ENCODE measurements around the gene ZFP69.

The ZFP69 gene

DNA sequence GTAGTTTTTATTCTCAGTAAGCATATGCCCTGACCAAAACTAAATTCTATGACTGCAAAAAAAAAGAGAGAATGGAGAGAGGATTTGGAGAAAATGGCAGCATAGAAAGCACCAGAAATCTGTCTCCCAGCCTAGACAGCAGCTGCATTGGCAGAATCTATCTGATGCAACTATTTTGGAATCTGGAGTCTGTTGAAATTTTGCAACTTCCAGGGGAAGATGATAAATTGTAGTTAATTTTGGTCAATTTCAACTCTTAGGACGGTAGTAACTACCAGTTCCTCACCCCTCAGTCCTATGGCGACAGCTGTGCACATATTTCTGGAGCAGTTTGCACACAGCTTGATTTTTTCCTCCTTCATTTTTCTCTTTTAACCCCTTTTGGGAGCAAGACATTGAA, 42.4 kb downstream of the ZFP69 start:
- no peak overlapping the region for H3K4me3 ChIP-seq (ENCODE audit: low read depth in 1 of 2, low read length in 2 of 2)
- H3K4me1 ChIP-seq (ENCODE audit: control insufficient read depth in 1 of 2, insufficient read depth in 2 of 2, low read length in 2 of 2): no peaks in the 10 kb centered on the region
- peaks cover 0 to 23% of the 10 kb centered on the region in 2 donors for H3K9me3 ChIP-seq (ENCODE audit: control insufficient read depth in 1 of 2, low read length in 2 of 2)
- H3K27ac ChIP-seq (ENCODE audit: low read length): no peak overlapping the region
- no peaks in the 10 kb centered on the region for H3K27me3 ChIP-seq (ENCODE audit: low read depth, low read length)
- peaks cover 7 to 14% of the 10 kb centered on the region in 2 donors for H3K36me3 ChIP-seq (ENCODE audit: control insufficient read depth in 1 of 2, insufficient read depth in 2 of 2, low read length in 2 of 2)

DNA sequence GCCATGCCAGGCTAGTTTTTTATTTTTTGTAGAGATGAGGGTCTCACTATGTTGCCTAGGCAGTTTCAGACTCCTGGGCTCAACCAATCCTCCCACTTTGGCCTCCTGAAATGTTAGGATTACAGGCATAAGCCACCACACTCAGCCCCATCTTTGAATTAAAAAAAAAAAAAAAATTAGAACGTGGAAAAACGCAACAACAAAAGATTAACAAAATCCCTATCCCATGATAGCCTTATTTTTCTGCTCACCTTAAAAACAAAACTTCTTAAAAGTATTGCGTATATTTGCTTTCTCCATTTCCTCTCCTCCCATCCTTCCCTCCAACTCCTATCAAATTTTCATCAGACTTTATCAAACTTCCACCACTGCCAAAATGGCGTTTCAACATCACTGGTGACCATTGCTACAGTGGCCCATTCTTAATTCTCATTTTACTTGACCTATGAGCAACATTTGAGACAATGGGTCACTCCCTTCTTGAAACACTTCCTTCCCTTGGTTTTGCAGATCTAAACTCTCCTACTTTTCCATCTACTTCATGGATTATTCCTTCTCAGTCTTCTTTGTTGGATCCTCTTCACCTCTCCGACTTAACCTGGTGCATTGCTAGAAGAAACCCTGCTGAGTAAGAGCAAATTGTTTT, 53.8 kb downstream of the ZFP69 start:
- Histone ChIP-seq H3K4me1 (ENCODE audit: control insufficient read depth in 1 of 2, insufficient read depth in 2 of 2, low read length in 2 of 2) (peaks cover 8 to 12% of the 10 kb centered on the region in 2 donors), H3K27ac (ENCODE audit: low read length) (peak overlapping the region; percentile 91), H3K4me3 (ENCODE audit: low read depth in 1 of 2, low read length in 2 of 2) (peak overlapping the region; percentile 89 to 97), H3K27me3 (ENCODE audit: low read depth, low read length) (no peaks in the 10 kb centered on the region), H3K9me3 (ENCODE audit: control insufficient read depth in 1 of 2, low read length in 2 of 2) (no peaks in the 10 kb centered on the region), H3K36me3 (ENCODE audit: control insufficient read depth in 1 of 2, insufficient read depth in 2 of 2, low read length in 2 of 2) (peaks cover 0 to 4% of the 10 kb centered on the region in 2 donors)

DNA sequence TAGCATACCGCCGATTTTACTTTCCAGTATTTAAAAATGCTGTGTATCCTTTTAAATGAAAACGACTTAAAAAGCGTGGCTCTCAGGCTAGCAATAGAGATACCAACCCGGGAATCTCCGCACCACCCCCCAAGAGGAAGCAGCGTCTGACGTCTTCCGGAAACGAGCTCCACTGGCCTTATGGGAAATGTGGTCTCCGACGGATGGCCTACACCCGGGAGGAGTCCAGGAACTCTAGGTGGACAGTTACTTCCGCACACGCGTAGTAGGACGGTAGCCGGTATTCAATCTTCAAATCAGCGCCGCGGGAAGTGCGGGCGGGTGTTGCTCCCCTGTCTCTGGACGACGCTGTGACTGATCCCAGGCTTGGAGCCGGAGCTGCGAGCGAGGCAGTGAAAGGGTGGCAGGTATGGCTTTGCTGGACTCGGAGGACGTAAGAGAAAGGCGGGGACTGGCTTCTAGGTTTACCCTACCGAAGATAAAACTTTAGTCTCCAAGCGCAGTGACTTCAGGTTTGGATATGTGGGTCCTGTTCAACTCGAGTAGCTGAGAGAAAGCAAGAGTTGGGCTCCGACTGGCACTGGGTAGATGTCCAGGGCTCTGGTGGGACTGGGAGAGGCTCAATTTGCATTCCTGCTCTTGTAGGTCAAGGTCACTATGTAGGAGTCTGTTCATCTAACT, 54.4 kb downstream of the ZFP69 start, which contains the start of gene ZNF684:
TSS of gene ZNF684 (plus strand) at position 257 of the 681 bp plus-strand sequence. CDS start 1,530 bp downstream, outside the sequence.
- H3K36me3 ChIP-seq (ENCODE audit: control insufficient read depth in 1 of 2, insufficient read depth in 2 of 2, low read length in 2 of 2): peaks cover 0 to 4% of the 10 kb centered on the region in 2 donors
- no peaks in the 10 kb centered on the region for H3K9me3 ChIP-seq (ENCODE audit: control insufficient read depth in 1 of 2, low read length in 2 of 2)
- peak within 1 kb of the TSS; percentile 91 for H3K27ac ChIP-seq (ENCODE audit: low read length)

DNA sequence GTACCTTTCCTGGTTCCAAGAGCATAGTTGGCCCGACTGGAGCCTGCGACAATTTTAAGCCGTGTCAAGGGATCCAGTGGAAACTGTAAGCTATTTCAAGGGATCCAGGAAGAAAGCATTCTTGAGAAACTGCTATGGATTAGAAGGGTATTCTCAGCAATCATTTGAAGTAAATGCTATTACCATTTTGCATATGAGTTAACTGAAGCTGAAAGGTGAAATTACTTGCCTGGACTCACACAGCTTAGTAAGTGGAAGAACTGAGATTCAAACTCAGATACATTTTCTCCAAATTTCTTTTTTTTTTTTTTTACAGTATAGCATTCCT, 54.9 kb downstream of the ZFP69 start:
- peak overlapping the region; percentile 89 to 97 for H3K4me3 ChIP-seq (ENCODE audit: low read depth in 1 of 2, low read length in 2 of 2)
- H3K27me3 ChIP-seq (ENCODE audit: low read depth, low read length): no peaks in the 10 kb centered on the region
- no peaks in the 10 kb centered on the region for H3K9me3 ChIP-seq (ENCODE audit: control insufficient read depth in 1 of 2, low read length in 2 of 2)
- H3K4me1 ChIP-seq (ENCODE audit: control insufficient read depth in 1 of 2, insufficient read depth in 2 of 2, low read length in 2 of 2): peaks cover 8 to 12% of the 10 kb centered on the region in 2 donors
- peaks cover 0 to 4% of the 10 kb centered on the region in 2 donors for H3K36me3 ChIP-seq (ENCODE audit: control insufficient read depth in 1 of 2, insufficient read depth in 2 of 2, low read length in 2 of 2)
- H3K27ac ChIP-seq (ENCODE audit: low read length): peak overlapping the region; percentile 91

More for the DNA sequence above, 54.4 kb downstream of the ZFP69 start, which contains the start of gene ZNF684:
- H3K27me3 ChIP-seq (ENCODE audit: low read depth, low read length): no peaks in the 10 kb centered on the region
- H3K4me1 ChIP-seq (ENCODE audit: control insufficient read depth in 1 of 2, insufficient read depth in 2 of 2, low read length in 2 of 2): peaks cover 8 to 12% of the 10 kb centered on the region in 2 donors
- peak within 1 kb of the TSS; percentile 89 to 97 for H3K4me3 ChIP-seq (ENCODE audit: low read depth in 1 of 2, low read length in 2 of 2)

DNA sequence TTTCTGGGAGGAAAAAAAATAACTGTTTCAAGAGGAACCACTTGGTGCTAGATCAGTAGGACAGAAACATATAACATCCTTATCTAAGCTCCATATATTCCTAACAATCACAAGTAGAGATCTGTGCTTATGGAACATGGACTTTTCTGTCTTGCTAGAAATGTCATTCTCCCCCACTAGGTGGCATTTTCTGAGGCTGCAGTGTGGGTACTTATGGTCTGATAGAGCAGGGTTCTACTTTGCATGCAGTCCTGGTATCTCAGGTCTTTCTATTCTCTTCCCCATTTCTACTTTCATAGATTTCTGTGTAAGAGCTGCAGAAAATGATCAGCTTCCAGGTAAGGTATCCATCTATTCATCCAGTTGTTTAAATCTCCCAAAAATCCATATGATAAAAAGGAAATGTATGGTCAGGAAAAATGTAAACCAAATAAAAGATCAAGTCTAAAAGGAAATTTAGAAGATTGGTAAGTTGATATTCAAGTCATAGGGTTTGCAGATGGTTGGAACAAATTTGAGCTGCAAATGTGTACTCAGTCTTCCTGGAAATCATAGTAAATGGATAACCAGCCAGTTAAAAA, 55.8 kb downstream of the ZFP69 start:
- Histone ChIP-seq H3K4me3 (ENCODE audit: low read depth in 1 of 2, low read length in 2 of 2) (peak overlapping the region in 1 of 2 donors; percentile 97), H3K4me1 (ENCODE audit: control insufficient read depth in 1 of 2, insufficient read depth in 2 of 2, low read length in 2 of 2) (peaks cover 8 to 12% of the 10 kb centered on the region in 2 donors), H3K27me3 (ENCODE audit: low read depth, low read length) (no peaks in the 10 kb centered on the region), H3K9me3 (ENCODE audit: control insufficient read depth in 1 of 2, low read length in 2 of 2) (no peaks in the 10 kb centered on the region), H3K27ac (ENCODE audit: low read length) (no peak overlapping the region), H3K36me3 (ENCODE audit: control insufficient read depth in 1 of 2, insufficient read depth in 2 of 2, low read length in 2 of 2) (peaks cover 0 to 4% of the 10 kb centered on the region in 2 donors)

DNA sequence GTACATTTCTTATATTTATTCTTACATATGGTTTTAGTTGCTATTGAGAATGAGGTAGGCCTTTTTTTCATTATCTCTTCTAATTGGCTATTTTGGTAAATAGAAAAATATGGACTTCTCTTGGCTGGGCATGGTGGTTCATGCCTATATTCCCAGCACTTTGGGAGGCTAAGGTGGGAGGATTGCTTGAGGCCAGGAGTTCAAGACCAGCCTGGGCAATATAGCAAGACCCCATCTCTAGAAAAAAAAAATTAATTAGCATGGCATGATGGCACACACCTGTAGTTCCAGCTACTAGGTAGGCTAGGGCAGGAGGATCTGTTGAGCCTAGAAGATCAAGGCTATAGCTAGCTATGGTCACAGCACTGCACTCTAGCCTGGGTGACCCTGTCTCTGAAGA, 57.5 kb downstream of the ZFP69 start:
- no peaks in the 10 kb centered on the region for H3K9me3 ChIP-seq (ENCODE audit: control insufficient read depth in 1 of 2, low read length in 2 of 2)
- H3K4me1 ChIP-seq (ENCODE audit: control insufficient read depth in 1 of 2, insufficient read depth in 2 of 2, low read length in 2 of 2): peaks cover 8 to 12% of the 10 kb centered on the region in 2 donors
- peaks cover 0 to 4% of the 10 kb centered on the region in 2 donors for H3K36me3 ChIP-seq (ENCODE audit: control insufficient read depth in 1 of 2, insufficient read depth in 2 of 2, low read length in 2 of 2)
- H3K4me3 ChIP-seq (ENCODE audit: low read depth in 1 of 2, low read length in 2 of 2): no peak overlapping the region
- no peak overlapping the region for H3K27ac ChIP-seq (ENCODE audit: low read length)
- H3K27me3 ChIP-seq (ENCODE audit: low read depth, low read length): no peaks in the 10 kb centered on the region

DNA sequence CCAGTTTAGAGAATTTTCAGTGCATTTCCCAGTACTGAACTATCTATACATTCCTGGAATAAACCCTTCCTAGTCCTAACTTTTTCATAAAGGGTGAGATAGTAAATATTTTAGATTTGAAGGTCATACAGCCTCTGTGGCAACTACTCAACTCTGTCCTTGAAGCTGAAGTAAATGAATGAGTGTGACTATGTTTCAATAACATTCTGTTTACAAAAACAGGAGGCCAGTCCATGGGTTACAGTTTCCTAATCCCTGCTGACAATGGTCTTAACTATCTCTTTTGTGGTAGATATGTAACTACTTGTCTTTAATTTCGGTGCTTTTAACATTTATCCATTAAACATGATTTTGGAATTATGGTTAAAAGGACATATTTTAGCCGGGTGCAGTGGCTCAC, 58.6 kb downstream of the ZFP69 start:
- Histone ChIP-seq H3K36me3 (ENCODE audit: control insufficient read depth in 1 of 2, insufficient read depth in 2 of 2, low read length in 2 of 2) (peaks cover 0 to 7% of the 10 kb centered on the region in 2 donors), H3K9me3 (ENCODE audit: control insufficient read depth in 1 of 2, low read length in 2 of 2) (no peaks in the 10 kb centered on the region), H3K27ac (ENCODE audit: low read length) (no peak overlapping the region), H3K27me3 (ENCODE audit: low read depth, low read length) (no peaks in the 10 kb centered on the region), H3K4me1 (ENCODE audit: control insufficient read depth in 1 of 2, insufficient read depth in 2 of 2, low read length in 2 of 2) (peaks cover 8 to 9% of the 10 kb centered on the region in 2 donors), H3K4me3 (ENCODE audit: low read depth in 1 of 2, low read length in 2 of 2) (no peak overlapping the region)

DNA sequence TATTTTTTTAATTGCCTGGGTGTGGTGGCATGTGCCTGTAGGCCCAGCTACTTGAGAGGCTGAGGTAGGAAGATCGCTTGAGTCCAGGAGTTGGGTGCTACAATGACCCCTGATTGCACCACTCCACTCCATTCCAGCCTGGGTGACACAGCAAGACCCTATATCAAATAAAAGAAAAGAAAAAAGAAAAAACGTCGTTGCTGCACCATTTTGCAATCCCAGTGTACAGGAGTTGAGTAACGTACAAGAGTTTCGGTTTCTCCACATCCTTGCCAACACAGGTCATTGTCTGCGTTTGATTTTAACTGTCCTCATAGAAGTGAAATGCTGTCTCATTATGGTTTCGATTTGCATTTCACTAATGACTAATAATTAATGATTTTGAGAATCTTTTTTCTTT, 62.2 kb downstream of the ZFP69 start:
- H3K4me3 ChIP-seq (ENCODE audit: low read depth in 1 of 2, low read length in 2 of 2): no peak overlapping the region
- no peak overlapping the region for H3K27ac ChIP-seq (ENCODE audit: low read length)
- no peaks in the 10 kb centered on the region for H3K27me3 ChIP-seq (ENCODE audit: low read depth, low read length)
- peaks cover 6 to 26% of the 10 kb centered on the region in 2 donors for H3K36me3 ChIP-seq (ENCODE audit: control insufficient read depth in 1 of 2, insufficient read depth in 2 of 2, low read length in 2 of 2)
- H3K9me3 ChIP-seq (ENCODE audit: control insufficient read depth in 1 of 2, low read length in 2 of 2): no peaks in the 10 kb centered on the region
- H3K4me1 ChIP-seq (ENCODE audit: control insufficient read depth in 1 of 2, insufficient read depth in 2 of 2, low read length in 2 of 2): no peaks in the 10 kb centered on the region
